Right atrium auricular region (tissue), 2 donors: Measurements from ENCODE around the gene CDKN1B. TPM values are rescaled to one million over a fixed set of nuclear protein-coding genes. Genes with fewer than 3 reads are reported as not detected.
A peak's percentile ranks its signal among the peaks of the same experiment; 100 is the strongest.
"Not testable (repeated sequence)": the region's sequence is repeated elsewhere in the genome, so short reads cannot be mapped to it uniquely, and the experiment has no call there.

Experiments
- DNase-seq: peaks from one replicate; pipeline ENCODE4 v3.0.0-alpha.2; 2019; ENCODE audit warnings: low spot score
- H3K27ac ChIP-seq, 2 donors: fragments of 200-600 bp; sonication (generic); 1 replicate in 1 of 2; 2 replicates in 1 of 2; pipeline ENCODE4 v1.5.1; 2016 to 2019
- H3K27me3 ChIP-seq, 2 donors: fragments of 200-600 bp; sonication (generic); one replicate each; pipeline versions ENCODE4 v1.5.1 to v1.6.0; 2017 to 2019
- H3K36me3 ChIP-seq: fragments of 200-600 bp; sonication (generic); one replicate; pipeline ENCODE4 v1.5.1; 2016
- H3K4me1 ChIP-seq, 2 donors: fragments of 200-600 bp; sonication (generic); one replicate each; pipeline versions ENCODE4 v1.5.1 to v1.6.0; 2017 to 2019
- H3K4me3 ChIP-seq, 2 donors: fragments of 200-600 bp; sonication (generic); 1 replicate in 1 of 2; 2 replicates in 1 of 2; pipeline ENCODE4 v1.5.1; 2017 to 2019; ENCODE audit warnings: mild to moderate bottlenecking in 1 of 2, moderate library complexity in 1 of 2
- H3K9me3 ChIP-seq, 2 donors: fragments of 200-600 bp; sonication (generic); one replicate each; pipeline ENCODE4 v1.5.1; 2019
- total RNA-seq, 2 donors: library from RNA; depleted of rRNA; stranded (reverse); fragments of >200 nt; gene quantifications; one replicate each; pipeline ENCODE4 v1.1.0, GENCODE V29; 2016
- TF ChIP-seq, protein P1 (sequence below), 2 donors: fragments of 200-600 bp; sonication (generic); IDR thresholded peaks; one replicate each; pipeline ENCODE4 v1.5.1; 2019; ENCODE audit warnings: antibody characterized with exemption in 2 of 2

The CDKN1B gene
- total RNA-seq, 2 donors from 2014 or later = 31.1 to 38.1 TPM

DNA sequence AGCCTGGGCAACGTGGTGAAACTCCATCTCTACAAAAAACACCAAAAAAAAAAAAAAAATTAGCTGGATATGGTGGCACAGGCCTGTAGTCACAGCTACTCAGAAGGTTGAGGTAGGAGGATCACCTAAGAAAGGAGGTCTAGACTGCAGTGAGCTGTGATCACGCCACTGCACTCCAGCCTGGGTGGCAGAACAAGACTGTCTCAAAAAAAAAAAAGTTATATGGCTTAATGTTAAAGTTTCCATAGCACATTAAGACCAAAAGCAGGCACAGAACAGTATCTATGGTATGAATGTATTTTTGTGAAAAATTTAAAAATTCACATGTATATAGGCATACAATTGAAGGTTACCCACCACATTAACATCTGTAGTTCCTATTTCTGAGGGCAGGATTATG lies 15.9 kb downstream of the CDKN1B start:
- no peak overlapping the region for H3K4me3 ChIP-seq
- no peaks in the 10 kb centered on the region for H3K9me3 ChIP-seq
- no peak for DNase-seq
- TF ChIP-seq, protein P1, sequence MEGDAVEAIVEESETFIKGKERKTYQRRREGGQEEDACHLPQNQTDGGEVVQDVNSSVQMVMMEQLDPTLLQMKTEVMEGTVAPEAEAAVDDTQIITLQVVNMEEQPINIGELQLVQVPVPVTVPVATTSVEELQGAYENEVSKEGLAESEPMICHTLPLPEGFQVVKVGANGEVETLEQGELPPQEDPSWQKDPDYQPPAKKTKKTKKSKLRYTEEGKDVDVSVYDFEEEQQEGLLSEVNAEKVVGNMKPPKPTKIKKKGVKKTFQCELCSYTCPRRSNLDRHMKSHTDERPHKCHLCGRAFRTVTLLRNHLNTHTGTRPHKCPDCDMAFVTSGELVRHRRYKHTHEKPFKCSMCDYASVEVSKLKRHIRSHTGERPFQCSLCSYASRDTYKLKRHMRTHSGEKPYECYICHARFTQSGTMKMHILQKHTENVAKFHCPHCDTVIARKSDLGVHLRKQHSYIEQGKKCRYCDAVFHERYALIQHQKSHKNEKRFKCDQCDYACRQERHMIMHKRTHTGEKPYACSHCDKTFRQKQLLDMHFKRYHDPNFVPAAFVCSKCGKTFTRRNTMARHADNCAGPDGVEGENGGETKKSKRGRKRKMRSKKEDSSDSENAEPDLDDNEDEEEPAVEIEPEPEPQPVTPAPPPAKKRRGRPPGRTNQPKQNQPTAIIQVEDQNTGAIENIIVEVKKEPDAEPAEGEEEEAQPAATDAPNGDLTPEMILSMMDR (IDR thresholded peaks at IDR 0.05) = no peak
- no peaks in the 10 kb centered on the region for H3K27me3 ChIP-seq
- H3K36me3 ChIP-seq = no peaks in the 10 kb centered on the region
- no peak overlapping the region for H3K27ac ChIP-seq
- H3K4me1 ChIP-seq = no peaks in the 10 kb centered on the region

GRCh38 chr12:12734054-12734453 lies 16.9 kb downstream of the CDKN1B start:
- no peaks in the 10 kb centered on the region for H3K4me1 ChIP-seq
- H3K27me3 ChIP-seq = no peaks in the 10 kb centered on the region
- no peak overlapping the region for H3K27ac ChIP-seq
- H3K4me3 ChIP-seq = no peak overlapping the region
- TF ChIP-seq, protein P1 (IDR thresholded peaks at IDR 0.05) = no peak
- no peaks in the 10 kb centered on the region for H3K36me3 ChIP-seq
- no peak for DNase-seq
- H3K9me3 ChIP-seq = no peaks in the 10 kb centered on the region

DNA sequence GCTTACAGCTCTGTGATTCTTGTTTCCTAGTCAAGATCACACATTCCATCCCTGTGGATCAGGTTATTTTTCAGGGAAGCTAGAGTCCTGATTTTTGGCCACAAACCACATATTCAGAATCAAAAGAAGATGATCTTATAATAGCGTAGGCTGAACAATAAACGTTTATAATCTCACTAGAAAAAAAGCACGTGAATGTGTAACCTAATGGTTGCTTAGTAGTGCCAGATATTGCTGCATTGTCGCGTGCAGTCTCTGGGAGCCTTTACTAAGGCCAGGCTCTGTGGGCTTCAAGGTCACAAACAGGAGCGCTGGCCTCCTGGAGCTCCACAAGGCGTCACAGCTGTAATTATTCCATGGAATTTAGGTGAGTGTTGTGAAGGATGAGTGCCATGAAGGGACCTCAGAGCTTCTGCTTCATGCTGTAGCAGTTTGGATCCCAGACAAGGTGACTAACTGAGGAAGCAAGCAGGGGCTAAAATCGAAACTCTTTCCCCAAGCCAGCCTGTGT lies 17.4 kb downstream of the CDKN1B start:
- H3K4me3 ChIP-seq = no peak overlapping the region
- TF ChIP-seq, protein P1 (IDR thresholded peaks at IDR 0.05) = no peak
- DNase-seq = no peak
- H3K4me1 ChIP-seq = no peaks in the 10 kb centered on the region
- no peaks in the 10 kb centered on the region for H3K36me3 ChIP-seq
- H3K9me3 ChIP-seq = no peaks in the 10 kb centered on the region
- peak overlapping the region; percentile 8 to 20 for H3K27ac ChIP-seq
- no peaks in the 10 kb centered on the region for H3K27me3 ChIP-seq

GRCh38 chr12:12735301-12735700 lies 18.1 kb downstream of the CDKN1B start:
- TF ChIP-seq, protein P1 (IDR thresholded peaks at IDR 0.05) = no peak
- H3K27ac ChIP-seq = no peak overlapping the region
- no peaks in the 10 kb centered on the region for H3K9me3 ChIP-seq
- H3K4me1 ChIP-seq = no peaks in the 10 kb centered on the region
- H3K36me3 ChIP-seq = no peaks in the 10 kb centered on the region
- H3K27me3 ChIP-seq = no peaks in the 10 kb centered on the region
- no peak overlapping the region for H3K4me3 ChIP-seq
- DNase-seq = no peak

DNA sequence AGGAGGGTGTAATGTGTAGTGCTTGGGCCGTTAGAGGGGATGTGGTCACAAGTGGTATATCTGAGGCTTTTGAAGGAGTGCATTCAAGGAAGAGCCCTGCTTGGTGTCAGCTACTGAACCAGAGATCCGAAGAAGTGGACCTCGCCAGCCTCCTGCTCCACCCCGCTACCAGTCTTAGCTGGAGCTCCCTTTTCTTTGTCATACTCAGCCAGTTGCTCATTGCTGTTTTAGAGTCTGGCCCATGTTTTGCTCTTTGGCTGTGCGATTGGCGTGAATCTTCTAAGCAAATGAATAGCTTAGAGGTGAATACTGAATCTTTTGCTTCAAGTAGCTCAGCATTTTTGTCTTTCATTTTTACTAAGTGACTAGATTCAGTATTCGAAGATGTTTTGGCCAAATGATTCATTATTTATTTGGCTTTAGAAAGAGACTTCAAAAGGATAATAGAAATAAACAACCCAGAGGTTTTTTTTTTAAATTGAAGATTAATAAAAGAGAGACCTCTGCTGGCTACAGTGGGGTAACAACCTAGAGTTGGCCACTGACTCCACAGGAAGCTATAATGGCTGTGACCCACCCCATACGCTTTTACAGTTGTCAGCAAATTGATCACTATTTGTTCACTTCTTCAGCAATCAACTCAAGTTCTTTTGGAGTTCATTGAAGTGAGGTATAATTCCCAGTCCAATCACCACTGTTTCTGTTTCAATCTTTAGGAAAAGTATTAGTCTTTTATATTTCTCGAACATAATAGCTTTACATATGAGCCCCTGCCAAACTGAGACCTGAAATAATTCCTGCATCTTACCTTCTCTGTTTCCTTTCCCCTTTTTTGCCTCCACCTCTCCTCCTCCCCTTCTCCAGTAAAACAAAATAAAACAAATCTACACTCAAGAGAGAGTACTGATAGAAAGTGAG lies 19.9 kb downstream of the CDKN1B start:
- H3K4me3 ChIP-seq = no peak overlapping the region
- no peaks in the 10 kb centered on the region for H3K27me3 ChIP-seq
- H3K9me3 ChIP-seq = no peaks in the 10 kb centered on the region
- DNase-seq = no peak
- TF ChIP-seq, protein P1 (IDR thresholded peaks at IDR 0.05) = peak; percentile 44 to 80
- H3K27ac ChIP-seq = peak overlapping the region; percentile 4 to 8
- no peaks in the 10 kb centered on the region for H3K36me3 ChIP-seq
- H3K4me1 ChIP-seq = no peaks in the 10 kb centered on the region

- not testable (repeated sequence) for H3K36me3 ChIP-seq, DNase-seq, H3K27me3 ChIP-seq, H3K27ac ChIP-seq, H3K4me1 ChIP-seq, H3K9me3 ChIP-seq, H3K4me3 ChIP-seq
These were observed 21.0 kb downstream of the CDKN1B start for GRCh38 chr12:12738152-12738551.
